Occipital lobe (tissue), 2 donors: ENCODE data around the gene INHBA. TPM values are rescaled to one million over a fixed set of nuclear protein-coding genes. Genes with fewer than 3 reads are reported as not detected.

Experiments used
- DNase-seq: peaks from one replicate; lab custom pipeline; 2025; lab: John Stamatoyannopoulos, UW
- total RNA-seq: library from RNA; depleted of rRNA; stranded (reverse); fragments of >200 nt; gene quantifications from one replicate; pipeline ENCODE4 v1.2.3, GENCODE V29; 2014

Gene INHBA
- total RNA-seq, 1 donor from 2014 or later: 33.1 TPM

DNA sequence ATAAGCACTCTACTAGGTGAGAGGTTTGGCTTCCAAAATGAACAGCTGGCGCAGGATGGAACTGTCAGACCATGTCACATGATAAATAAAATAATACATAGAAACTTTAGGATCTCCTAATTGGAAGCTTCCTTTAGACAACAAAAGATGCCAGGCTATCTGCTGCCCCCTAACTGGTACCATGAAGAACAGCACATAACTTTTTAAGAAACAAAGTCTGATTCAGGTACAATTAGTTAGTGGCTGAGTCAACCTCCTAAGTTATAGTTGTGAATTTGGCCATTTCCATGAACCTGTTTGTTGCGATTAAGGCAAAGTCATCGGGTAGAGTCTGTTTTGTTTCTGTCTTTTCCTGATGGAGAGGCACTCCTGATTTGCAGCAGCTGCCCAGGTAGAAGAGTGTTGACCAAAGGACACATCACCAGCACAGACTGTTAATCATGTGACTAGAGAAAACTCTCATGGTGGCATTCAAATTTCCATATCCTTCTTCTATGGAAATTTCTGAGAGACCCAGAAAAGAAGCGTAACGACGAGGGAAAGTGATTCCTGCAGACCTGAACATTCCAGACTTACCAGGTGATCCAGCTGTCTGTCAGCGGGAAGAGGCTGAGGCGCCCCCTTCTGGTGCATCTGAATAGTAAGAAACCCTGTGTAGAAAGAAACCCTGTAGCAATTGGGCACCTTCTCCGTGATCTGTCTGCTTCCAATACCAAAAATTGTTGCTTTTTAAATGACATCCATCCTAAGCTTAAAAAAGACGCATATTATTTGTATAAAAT, 8.6 kb upstream of the INHBA start:
- DNase-seq: no peak

DNA sequence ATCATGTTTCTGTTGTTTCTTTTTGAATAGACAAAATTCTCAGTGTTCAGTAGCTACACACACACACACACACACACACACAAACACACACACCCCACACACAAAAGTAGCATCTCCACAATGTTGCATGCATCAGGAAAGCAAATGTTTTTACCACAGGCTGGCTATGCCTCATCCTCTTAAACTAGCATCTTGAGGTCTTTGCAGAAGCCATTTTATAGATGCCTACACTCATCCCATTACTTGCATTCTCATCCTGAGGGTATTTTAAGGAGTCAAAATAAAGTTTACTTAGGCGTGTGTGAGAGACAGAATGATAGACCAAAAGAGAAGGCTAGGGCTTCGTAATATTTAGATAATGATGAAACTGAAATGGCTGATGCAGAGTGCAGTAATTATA, 7.9 kb upstream of the INHBA start:
- DNase-seq: no peak

- DNase-seq: no peak
These were observed 6.7 kb upstream of the INHBA start for GRCh38 chr7:41709621-41710020.

GRCh38 chr7:41708581-41709358, 5.9 kb upstream of the INHBA start:
- no peak for DNase-seq

GRCh38 chr7:41706228-41706930, 3.5 kb upstream of the INHBA start:
- no peak for DNase-seq

GRCh38 chr7:41705109-41705901, 2.4 kb upstream of the INHBA start:
- DNase-seq: peak; percentile 60

DNA sequence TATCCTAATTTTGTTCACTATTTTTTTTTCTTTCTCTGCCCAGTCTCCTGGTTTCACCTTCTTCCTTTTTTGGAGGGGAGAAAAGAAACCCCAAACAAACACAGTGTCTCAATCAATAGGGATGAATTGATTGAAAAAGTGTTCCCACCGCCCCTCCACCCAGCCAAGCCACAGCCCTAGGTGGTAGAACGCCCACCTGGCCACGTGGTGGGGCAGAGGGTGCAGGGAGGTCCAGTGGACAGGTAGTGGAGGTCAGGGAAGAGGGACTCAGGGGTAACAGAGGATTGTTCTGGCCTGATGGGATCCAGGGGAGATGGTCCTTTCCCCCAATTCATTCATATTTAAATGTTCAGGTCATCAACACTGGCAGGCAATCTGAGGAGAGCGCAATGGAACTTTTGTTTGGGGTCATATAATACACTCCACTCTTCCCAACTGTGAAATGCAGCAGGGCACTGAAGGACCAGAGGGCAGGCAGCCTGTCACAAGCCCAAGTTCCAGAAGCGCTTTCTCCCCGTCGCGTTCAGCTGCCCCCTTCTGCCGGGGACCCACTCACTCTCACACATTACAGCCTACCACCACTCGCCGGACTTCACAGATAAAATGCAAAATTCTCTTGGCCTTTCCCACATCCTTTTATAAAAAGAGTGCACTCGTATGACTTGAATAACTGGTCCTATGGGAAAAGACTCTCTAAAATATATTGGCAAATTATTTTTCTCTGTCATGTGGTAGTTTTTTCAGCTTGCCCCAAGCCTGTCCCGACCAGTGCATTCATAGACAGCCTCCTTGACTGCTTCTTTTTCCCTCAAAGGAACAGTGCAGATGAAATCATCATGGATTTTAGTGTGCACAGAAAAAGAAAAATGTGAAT, 1.6 kb downstream of the INHBA start:
- DNase-seq: no peak

DNA sequence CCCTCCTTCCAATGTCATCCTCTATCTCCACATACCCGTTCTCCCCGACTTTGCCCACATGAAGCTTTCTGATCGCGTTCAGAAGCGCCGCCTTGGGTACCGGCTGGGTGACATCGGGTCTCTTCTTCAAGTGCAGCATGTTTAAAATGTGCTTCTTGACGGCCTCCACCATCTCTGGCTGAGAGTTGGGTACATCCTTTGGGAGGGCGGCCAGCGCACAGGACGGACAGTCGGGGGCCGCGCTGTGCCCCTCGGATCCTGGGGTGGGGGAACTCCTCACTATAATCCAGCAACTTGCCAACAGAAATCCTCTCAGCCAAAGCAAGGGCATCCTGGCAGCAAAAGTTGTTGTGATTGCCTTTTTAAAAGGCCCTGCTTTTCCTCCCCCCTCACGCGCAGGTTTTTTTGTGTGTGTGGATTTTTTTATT, 2.8 kb downstream of the INHBA start:
- no peak for DNase-seq

DNA sequence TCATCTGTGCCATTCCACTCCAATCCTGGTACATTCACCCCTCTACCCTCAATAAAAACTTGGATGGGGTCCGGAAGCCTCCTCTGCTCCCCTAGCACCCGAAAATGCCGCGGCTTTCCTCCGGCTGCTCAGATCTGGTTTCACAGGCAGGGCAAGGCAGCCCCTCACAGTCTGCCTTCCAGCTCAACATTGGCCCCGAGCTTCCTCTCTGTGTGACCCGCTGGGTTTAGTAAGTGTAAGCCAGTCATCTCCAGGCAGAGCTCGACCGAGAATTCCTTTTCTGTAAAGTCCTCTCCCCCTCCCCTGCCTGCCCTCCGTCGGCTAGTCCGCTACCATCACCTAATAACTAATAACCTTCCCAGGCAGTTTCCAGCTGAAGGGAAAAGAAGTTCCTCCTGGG, 3.4 kb downstream of the INHBA start:
- no peak for DNase-seq

- DNase-seq: no peak
These were observed 4.2 kb downstream of the INHBA start for GRCh38 chr7:41698726-41699125.

GRCh38 chr7:41698114-41698513, 4.8 kb downstream of the INHBA start:
- DNase-seq: no peak

DNA sequence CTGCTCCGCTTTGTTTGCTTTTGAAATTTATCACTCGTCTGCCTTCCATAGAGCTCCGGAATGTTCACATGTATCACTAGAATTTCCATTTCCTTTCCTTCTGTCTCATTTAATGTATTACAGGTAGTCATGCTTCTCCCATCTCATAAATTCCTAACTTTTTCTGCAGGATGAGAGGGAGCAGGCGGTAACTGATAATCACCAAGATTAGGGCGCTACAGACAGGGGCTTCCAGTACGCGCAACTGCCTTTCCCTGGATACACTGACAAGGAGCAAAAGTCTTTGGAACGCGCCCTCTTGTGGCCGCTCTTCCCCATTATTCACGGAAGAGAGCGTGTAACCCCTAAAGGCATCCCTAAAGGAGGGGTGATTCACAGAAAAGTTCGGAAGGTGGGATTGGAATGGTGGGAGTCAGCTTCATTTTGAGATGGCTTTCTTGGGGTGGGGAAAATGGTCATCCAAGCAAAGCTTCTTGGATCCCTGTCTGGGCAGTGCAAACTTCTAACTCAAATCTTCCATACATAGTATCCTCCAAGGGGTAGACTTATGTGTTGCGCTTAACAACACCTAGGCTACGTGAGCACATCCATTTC, 6.5 kb downstream of the INHBA start:
- no peak for DNase-seq

- no peak for DNase-seq
These were observed 7.1 kb downstream of the INHBA start for GRCh38 chr7:41695661-41696322.

DNA sequence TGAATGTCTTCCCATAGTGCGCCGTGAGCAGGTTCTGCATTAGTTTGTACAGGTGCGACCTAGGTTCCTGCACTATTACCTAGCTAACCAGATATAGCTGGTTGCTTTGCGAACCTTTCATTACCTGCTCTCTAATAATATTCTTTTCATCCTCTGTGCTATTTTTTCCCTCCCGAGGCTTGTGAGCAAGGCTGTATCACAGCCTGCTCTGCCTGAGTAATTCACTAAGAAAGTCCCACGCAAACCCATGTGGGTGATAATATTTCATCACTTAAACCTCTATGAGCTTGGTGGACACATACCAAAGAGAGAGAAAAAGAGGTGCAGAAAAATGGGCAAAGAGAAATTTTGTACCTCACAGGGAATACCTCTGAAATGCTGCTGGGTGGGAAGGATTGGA, 8.4 kb downstream of the INHBA start:
- DNase-seq: no peak

- no peak for DNase-seq
These were observed 9.5 kb downstream of the INHBA start for GRCh38 chr7:41693150-41693997.

- DNase-seq: no peak
These were observed 10.6 kb downstream of the INHBA start for GRCh38 chr7:41692251-41692650.

GRCh38 chr7:41691286-41692190, 11.4 kb downstream of the INHBA start:
- DNase-seq: no peak
